NCI-H1105 treated with DMSO at 0.1 percent for 48 hours (cell line): ENCODE results near the gene UNC79.
"Not testable (repeated sequence)": the region's sequence is repeated elsewhere in the genome, so short reads cannot be mapped to it uniquely, and the experiment has no call there.

Source experiments
- DNase-seq: peaks from one replicate; lab custom pipeline; 2025; lab: John Stamatoyannopoulos, UW

The UNC79 gene

DNA sequence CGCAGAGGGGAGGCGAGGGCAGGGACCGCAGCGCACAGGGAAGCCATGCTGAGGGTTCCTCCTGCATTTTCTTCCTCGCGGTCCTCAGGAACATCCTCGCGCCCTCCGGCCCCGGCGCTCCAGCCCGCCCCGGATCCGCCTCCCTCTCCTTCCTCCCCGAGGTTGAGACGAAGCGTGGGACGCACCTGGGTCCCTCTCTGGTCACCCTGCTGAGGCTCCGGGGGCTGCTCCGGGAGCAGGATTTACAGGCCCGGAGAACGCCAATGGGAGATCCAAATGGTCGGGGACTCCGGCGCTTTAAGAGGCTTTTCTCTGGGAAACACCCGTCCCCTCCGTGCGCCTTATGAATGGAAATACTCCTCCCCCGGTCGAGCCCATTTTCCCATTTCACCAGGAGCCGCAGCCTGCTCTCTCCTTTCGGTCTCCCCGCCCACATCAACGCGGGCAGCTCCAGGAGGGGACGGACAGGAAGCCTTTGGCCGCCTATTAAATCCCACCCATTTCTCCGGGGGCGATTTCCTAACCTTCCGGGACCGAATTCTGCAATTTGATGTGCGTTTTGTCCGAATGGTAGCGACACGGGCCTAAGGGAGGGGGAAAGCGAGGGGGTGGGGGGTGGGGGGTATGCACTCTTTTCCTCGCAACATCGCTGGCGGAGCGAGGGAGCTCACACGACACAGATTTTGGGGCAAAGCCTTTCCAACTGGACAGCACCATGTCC lies at the start of gene UNC79:
UNC79 (plus strand) TSS at position 625 of the 721 bp plus-strand sequence; CDS start at position 716, 91 bp downstream.
- peak; percentile 86 for DNase-seq

DNA sequence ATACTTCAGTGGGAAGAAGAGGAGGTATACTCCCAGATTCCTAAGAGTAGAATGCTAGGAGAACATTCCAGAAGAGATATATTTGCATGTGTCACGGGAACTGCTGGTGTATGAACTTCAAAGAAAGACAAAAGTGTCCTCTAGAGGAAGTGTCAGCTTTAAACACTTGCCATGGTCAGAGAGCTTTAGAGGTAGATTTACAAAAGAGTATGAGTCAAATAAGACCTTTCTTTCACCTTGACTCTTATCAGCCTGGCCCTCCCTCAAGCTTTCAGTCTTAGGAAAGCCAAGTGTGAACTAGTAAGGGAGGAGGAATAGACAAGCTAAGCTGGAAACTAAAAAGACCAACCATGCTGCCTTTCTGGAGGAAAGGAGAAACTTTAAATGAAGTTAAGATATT lies 49.1 kb upstream of the UNC79 start:
- DNase-seq, result no peak

DNA sequence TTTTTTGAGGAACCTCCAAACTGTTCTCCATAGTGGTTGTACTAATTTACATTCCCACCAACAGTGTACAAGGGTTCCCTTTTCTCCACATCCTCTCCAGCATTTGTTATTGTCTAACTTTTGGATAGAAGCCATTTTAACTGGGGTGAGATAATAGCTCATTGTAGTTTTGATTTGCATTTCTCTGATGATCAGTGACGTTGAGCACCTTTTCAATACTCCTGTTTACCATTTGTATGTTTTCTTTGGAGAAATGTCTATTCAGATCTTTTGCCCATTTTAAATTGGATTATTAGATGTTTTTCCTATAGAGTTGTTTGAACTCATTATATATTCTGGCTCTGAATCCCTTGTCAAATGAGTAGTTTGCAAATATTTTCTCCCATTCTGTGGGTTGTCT lies 46.5 kb upstream of the UNC79 start:
- not testable (repeated sequence) for DNase-seq

DNA sequence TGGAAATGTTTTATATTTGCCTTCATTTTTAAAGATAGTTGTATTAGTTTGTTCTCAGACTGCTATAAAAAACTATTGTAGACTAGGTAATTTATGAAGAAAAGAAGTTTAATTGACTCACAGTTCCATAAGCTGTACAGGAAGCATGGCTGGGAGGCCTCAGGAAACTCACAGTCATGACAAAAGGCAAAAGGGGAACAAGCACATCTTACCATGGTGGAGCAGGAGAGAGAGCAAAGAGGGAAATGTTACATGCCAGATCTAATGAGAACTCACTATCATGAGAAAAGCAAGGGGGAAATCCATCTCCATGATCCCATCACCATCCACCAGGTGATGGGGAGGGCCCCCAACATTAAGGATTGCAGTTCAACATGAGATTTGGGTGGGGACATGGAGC lies 35.5 kb upstream of the UNC79 start:
- no peak for DNase-seq

DNA sequence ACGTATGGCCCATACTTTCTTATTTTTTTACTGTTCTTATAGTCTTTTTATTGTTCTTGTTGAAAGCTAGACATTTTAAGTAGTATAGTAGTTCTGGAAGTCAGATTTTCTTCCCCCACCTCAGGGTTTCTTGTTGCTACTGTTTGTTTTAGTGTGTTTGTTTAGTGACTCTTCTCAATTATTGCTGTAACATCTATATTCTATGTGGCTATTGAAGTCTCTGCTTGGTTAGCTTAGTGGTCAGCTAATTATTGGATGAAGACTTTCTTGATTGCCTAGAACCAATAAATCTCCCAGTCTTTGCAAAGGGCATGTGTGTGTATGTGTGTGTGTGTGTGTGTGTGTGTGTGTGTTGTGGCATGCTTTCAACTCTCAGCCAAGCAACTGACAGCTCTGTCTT lies 34.3 kb upstream of the UNC79 start:
- no peak for DNase-seq

DNA sequence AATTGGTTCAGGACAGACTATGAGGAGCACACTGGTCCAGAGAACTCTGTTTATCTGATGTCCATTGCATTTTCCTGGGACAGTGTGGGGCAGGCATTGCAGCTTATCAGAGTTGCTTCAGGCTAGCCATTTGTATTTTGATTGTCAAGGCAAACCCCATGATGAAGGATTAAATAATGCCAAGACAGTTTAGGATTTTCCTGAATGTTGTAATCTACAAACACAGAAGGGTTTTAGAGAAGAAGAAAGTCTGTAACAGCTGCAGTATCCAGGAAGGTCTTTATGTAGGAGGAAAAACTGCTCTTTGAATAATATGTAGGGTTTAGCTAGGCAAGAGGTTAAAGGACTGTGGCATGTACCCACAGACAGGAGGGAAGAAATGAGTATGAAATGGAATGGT lies 32.2 kb upstream of the UNC79 start:
- no peak for DNase-seq

DNA sequence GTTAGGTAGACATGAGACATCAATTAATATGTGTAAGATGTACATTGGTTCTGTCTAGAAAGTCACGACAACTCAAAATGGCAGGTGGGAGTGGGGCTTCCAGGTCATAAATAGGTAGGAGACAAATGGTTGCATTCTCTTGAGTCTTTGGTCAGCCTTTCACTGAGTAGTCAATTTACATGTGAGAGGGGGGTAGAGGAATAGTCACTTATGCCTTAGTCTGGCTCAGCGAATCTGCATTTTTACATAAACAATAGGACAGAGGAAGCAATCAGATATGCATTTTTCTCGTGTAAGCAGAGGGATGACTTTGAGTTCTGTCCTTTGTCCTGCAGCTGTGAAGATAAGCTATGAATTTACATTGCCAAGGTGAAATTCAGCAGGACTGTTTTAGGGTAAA lies 27.8 kb upstream of the UNC79 start:
- DNase-seq, result no peak

DNA sequence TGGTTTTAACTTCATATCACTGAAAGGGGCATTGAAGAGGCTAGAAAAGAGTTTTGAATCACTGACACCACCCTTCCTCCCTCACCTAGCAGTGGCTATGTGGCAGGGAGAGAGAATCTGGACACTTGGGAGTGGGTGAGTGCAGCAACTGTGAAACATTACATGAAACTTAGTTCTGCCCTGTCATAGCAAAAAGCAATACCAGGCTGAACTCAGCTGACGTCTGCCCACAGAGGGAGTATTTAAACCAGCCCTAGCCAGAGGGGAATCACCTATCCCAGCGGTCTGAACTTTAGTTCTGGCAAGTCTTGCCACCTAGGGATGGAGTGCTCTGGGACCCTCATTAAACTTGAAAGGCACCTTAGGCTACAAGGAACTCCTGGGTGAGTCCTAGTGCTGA lies 20.7 kb upstream of the UNC79 start:
- no peak for DNase-seq

DNA sequence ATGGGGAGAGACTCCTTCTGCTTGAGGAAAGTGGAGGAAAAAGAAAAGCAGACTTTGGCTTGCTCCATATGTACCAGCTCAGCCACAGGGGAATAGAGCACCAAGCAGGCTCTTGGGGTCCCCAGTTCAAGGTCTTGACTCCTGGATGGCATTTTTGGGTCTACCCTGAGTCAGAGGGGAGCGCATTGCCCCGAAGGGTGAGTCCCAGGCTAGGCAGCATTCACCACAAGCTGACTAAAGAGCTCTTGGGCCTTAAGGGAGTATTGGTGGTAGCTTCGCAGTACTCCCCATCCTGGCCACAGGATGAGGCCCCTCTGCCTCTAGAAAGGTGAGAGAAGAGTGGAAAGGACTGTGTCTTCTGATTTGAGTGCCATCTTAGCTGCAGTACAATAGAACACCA lies 19.8 kb upstream of the UNC79 start:
- no peak for DNase-seq

DNA sequence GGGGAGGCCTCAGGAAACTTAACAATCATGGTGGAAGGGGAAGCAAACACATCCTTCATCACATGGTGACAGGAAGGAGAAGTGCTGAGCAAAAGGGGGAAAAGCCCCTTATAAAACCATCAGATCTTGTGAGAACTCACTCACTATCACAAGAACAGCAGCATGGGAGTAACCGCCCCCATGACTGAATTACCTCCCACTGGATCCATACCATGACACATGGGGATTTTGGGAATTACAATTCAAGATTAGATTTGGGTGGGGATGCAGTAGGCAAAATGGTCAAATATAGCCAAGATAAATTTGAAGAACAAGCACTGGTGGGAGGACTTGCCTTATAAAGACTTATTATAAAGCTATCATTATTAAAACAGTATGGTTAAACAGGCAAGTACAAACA lies 5.6 kb upstream of the UNC79 start:
- not testable (repeated sequence) for DNase-seq

DNA sequence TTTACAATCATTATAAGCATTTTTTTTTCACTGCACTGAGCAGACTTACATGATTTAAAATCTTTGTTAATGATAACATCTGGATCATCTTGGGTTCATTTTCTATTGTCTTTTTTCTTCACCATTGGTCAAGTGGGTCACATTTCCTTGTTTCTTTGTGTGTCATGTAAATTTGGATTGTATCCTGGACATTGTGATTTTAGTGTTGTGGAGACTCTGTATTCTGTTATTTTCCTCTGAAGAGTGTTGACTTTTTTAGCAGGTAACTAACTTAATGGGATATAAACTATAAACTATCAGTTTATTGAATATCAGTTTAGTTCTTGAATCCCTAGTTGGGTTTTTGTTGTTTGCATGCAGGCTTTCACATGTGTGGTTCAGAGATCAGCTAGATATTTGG lies 4.0 kb upstream of the UNC79 start:
- no peak for DNase-seq

DNA sequence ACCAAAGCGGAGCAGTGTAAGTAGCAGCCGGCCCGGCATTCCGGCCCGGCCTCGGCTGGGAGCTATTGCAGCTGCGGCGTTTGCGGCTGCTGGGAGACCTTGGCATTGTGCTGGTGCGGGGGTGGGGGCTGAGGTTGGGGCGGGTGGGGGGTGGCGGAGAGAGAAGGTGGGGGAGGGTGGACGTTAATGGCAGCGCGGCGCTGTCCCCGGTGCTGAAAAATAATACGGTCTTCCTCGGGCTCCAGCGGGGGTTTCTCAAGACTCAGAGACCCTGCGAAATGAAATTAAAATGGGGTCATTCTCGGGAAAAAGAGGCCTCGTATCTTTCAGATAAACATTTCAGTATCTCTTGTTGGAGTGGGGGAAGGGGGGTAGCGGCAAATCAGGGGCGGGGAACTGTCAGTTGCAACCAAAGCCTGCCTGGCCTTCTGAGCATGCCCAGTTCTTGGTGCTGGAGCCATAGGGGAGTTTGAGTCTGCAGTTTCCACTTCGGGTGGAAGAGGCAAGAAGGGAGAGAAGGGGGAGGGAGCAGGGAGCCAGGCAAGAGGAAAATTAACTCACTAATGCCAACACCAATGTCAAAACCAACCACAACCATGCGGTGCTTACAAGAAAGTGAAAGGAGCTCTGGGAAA lies 414 bp downstream of the UNC79 start:
- DNase-seq, result peak; percentile 92

DNA sequence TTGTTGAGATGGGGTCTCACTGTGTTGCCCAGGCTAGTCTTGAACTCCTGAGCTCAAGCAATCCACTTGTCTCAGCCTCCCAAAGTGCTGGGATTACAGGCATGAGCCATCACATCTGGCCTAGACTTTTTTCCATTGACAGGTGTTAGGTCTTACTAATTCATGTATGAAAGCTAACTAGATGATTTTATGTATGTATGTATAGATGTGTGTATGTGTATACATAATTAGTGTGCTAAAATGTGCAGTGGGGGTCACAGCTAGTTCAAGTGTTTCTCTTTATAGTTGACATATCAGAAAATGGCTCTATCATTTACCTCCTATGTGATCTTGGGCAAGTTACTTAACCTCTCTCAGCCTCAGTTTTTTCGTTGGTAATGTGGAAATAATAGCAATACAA lies 23.5 kb downstream of the UNC79 start:
- DNase-seq, result no peak

DNA sequence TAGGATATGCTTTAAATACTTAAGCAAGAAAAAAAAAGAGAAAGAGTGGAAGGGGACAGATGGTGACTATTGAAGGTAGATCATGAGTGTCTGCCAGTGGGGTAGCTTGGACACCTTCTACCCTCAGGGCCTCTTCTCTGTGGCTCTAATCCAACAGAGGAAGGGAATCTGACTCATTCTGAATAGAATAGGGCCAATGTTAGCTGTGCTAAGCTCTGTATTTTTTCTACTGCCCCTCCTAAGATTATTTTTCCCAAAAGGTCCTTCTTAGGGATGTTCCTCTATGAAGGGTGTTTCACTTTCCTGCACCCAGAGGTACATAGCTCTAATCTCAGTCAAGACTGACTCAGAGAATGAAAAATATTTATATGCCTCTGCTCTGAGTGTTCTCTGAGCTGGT lies 25.6 kb downstream of the UNC79 start:
- DNase-seq, result no peak

DNA sequence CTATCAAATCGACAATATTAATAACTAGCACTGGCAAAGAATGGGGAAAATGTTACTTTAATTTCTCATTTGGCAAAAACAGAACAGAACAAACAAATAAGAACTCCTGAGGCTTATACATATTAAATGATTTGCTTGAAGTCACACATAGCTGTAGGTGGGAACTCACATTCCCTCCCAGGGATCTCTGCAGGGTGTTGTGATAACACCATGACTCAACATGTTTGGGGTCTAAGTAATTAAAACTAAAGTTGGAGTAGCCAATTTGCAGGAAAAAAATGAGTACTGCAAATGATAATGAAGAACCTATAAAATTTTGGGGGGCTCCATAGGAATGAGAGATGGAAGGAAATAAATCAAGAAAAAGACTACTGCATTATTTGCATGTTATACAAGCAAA lies 27.5 kb downstream of the UNC79 start:
- DNase-seq, result no peak

DNA sequence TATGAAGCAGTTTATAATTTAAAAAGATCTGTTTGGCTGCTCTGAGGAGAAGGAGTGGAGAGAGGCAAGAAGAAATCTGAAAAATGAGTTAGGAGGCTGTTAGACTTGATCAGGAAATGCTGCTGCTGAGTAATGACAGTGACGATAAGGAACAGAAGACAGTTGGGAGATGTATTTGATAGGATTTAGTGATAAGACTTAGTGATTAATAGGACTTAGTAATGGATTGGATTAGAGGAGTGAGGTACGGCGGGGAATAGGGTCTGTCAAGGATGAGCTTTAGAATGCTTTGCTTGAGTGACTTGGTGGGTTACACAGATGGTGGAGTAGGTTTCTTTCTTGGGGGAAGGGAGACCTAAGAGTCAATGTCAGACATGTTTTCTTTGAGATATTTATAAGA lies 31.7 kb downstream of the UNC79 start:
- DNase-seq, result no peak

DNA sequence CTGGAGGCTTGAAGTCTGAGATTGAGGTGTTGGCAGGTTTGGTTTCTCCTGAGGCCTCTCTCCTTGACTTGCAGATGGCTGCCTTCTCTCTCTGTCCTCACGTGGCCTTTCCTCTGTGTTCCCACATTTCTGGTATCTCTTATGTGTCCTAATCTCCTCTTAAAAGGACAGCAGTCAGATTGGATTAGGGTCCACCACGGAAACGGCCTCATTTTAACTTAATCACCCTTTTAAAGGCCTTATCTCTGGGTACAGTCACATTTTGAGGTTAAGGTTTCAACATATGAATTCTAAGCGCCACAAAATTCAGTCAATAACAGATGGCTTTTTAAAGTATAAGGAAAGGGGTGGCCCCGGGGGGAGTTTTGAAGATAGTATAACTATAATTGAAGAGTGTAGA lies 33.5 kb downstream of the UNC79 start:
- no peak for DNase-seq

DNA sequence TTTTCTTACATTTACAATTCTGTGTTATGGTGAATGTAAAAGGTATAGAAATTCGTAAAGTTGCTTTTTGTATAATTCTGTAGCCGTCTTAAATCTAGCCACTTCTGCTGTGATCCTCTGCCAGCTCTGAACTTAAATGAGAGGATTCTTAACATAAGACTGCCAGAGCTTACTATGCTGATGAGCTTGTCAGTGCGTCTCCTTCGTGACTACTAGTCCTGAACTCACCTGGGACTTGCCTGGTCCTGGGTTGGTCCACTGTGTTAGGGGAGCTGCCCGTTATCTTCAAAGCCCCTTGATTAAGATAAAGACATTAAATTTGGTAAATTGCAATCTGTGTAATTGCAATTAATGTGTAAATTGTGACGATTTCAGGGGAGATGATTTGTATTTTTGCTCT lies 44.7 kb downstream of the UNC79 start:
- no peak for DNase-seq

DNA sequence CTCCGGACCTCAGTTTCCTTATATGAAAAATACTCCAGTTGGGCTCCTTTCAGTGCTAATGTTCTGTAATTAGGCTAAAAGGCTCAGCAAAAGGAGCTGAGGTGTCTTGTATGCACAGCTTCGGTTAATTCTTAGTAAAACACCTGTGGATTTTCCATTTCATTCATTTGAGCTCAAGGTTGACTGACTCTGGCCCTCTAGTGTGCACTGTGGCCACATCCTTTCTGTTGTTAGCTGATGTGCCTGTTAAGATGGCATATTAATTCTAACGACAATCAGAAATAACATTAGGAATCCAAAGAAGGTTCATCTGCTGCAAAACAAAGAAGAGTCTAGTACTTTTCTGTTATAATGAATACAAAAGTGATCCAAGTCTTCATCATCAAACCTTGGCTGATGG lies 45.6 kb downstream of the UNC79 start:
- DNase-seq, result no peak

DNA sequence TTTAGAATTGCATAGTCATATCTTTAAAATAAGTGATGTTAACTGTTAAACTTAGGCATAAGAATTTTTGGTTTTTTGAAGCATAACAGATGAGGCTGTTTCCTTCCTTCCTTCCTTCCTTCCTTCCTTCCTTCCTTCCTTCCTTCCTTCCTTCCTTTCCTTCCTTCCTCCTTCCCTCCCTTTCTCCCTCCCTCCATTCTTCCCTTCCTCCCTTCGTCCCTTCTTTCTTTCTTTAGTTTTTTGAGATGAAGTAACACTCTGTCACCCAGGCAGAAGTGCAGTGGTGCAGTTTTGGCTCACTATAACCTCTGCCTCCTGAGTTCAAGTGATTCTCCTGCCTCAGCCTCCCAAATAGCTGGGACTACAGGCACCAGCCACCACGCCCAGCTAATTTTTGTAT lies 48.3 kb downstream of the UNC79 start:
- not testable (repeated sequence) for DNase-seq

DNA sequence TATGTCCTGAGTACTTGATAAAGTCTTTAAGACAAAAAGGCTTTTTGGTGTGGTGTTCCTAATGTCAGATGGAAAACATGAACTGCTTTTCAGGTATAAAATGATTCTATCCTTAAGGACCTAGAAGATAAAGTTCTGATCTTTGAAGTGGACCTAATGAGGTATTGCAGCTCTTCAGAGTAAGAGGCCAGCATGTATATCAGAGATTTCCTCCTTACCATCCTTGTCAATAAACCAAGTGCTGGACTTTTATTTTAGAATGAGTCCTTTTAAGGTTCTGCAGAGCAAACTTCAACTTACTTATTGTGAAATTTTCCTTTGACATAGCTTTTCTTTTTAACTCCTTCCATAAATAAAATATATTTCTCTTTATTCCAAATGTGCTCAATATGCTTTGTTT lies 50.1 kb downstream of the UNC79 start:
- no peak for DNase-seq

DNA sequence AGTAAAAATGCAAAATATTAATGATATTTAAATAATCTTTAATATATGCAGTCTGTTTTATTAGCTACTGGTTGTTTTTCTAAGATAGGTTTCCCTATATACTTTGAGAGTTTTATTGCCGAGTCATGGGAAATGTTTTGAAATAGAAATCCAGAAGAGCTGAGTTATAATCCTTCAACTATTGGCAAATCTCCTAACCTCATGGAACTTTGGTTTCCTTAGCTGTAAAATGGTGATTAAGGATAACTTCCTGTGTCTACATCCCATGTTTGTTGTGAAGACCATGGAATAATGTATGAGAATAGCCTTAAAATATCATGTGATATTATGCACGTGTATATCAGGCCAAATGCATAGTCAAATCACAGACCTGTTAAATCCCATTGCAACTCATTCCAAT lies 51.0 kb downstream of the UNC79 start:
- no peak for DNase-seq

DNA sequence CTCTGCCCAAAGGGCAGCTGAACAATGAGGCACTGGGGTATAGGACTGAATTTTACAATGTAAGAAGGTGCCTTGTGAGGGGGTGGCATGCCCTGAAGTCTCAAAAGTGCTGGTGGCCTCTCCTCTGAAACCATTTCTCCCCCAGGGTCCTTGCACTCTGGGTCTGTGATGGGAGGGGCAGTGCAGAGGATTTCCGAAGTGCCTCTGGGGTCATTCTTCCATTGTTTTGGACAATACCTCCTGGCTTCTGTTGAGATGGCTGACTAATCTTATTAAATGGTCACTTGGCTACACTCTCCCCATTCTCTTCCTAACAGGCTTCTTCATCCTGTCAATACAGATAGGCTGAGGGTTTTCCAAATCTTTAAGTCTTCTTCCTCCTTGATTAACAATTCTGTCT lies 59.3 kb downstream of the UNC79 start:
- no peak for DNase-seq

DNA sequence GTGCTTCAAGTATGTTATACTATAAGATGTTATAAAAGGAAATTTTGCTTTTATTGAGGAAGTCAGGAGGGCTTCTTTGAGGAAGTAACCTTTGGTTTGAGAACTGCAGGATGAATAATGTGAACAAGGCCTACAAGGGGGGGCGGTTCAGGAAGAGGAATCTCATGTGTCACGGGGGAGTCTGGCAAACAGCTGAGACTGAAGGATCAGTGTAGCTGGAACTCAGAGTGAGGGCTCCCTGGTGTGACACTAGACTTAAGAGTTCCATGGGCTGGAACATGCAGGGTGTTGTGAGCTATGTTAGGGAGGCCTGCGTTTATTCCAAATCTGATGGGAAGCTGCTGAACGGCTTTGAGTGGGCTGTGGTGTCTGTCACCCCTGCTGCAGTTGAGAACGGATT lies 62.3 kb downstream of the UNC79 start:
- DNase-seq, result no peak
